ENCODE data around the gene SALL3. TPM values are rescaled to one million over a fixed set of nuclear protein-coding genes. Genes with fewer than 3 reads are reported as not detected.

SALL3 gene
- total RNA-seq, 2 donors from 2014 or later = 3.0 to 40.8 TPM

DNA sequence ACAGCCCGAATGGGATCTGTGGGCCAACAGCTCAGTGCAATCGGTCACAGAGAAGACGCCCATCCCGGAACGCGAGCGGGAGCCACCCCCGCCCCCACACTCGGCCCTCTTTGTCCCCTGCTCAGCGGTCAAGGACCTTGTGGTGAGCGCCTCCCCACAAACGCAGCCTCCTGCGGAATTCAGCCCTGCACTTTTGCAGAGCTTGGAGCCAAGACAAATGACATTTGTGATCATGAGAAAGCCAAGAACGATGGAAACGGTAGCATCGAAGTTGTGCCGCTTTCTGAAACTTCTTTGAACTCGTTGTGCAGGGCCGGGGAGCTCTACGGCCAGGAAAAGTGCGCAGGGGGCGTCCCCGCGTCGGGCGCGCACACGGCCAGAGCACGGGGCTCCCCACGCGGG, 6.7 kb upstream of the SALL3 start:
- intact Hi-C loops (cut with DNase I) = no loop called here
- Histone ChIP-seq H3K36me3 (no peaks in the 10 kb centered on the region), H3K27me3 (replicated peaks; ENCODE audit: insufficient read depth) (peaks cover 7% of the 10 kb centered on the region), H3K9me3 (no peaks in the 10 kb centered on the region), H3K4me1 (replicated peaks) (peaks cover 7% of the 10 kb centered on the region), H3K4me3 (no peak overlapping the region), H3K27ac (no peak overlapping the region)
- TF ChIP-seq, protein P1, sequence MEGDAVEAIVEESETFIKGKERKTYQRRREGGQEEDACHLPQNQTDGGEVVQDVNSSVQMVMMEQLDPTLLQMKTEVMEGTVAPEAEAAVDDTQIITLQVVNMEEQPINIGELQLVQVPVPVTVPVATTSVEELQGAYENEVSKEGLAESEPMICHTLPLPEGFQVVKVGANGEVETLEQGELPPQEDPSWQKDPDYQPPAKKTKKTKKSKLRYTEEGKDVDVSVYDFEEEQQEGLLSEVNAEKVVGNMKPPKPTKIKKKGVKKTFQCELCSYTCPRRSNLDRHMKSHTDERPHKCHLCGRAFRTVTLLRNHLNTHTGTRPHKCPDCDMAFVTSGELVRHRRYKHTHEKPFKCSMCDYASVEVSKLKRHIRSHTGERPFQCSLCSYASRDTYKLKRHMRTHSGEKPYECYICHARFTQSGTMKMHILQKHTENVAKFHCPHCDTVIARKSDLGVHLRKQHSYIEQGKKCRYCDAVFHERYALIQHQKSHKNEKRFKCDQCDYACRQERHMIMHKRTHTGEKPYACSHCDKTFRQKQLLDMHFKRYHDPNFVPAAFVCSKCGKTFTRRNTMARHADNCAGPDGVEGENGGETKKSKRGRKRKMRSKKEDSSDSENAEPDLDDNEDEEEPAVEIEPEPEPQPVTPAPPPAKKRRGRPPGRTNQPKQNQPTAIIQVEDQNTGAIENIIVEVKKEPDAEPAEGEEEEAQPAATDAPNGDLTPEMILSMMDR (IDR thresholded peaks at IDR 0.05) = no peak
- TF ChIP-seq POLR2AphosphoS5 (IDR thresholded peaks at IDR 0.05) (no peak), POLR2A (IDR thresholded peaks at IDR 0.05) (no peak)
- no peak for DNase-seq (ENCODE audit: low spot score)
- WGBS = 32% methylated on average over 31 of the region's 31 CpGs

DNA sequence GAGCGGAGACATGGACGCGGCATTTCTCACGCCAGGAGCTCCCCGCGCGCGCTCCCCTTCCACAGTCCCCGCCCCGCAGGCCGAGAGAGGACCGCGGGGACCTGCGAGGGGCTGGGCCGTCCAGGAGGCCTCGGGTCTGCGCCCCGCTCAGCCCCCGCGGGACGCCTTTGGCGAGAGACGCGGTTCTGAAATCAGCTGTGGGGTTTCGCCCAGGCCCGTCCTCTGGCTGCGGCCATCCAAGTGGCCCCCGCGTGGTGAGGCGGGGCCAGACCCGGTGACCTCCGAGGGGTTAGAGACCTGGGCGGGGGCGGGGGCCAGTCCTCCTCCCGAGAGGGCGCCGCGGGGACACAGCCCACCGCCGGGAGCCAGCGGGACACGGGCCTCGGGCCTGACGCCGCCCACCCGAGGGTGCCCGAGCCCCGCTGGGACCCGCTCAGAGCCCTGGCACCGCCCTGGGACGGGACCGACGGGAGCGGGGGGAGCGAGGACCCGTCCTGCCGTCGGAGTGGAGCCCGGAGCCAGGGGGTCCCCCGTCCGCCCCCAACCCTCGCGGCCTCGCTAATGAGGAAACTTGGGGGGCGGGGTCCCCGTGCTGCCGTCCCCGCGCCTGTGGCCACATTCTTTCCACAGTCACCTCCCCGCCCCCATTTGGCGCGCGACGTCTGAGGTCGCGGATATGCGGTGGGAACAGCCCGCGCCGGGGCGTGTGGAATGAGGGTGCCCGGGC, 6.1 kb upstream of the SALL3 start:
- WGBS = 4% methylated on average over 80 of the region's 82 CpGs
- peaks cover 7% of the 10 kb centered on the region for H3K4me1 ChIP-seq (replicated peaks)
- H3K27ac ChIP-seq = no peak overlapping the region
- H3K27me3 ChIP-seq (replicated peaks; ENCODE audit: insufficient read depth) = peaks cover 7% of the 10 kb centered on the region
- TF ChIP-seq POLR2A (IDR thresholded peaks at IDR 0.05) (no peak), POLR2AphosphoS5 (IDR thresholded peaks at IDR 0.05) (no peak)
- TF ChIP-seq, protein P1 (IDR thresholded peaks at IDR 0.05) = no peak
- no peaks in the 10 kb centered on the region for H3K9me3 ChIP-seq
- DNase-seq (ENCODE audit: low spot score) = no peak
- H3K36me3 ChIP-seq = no peaks in the 10 kb centered on the region
- H3K4me3 ChIP-seq = peak overlapping the region; percentile 20 to 35
- intact Hi-C loops (cut with DNase I) = no loop called here

DNA sequence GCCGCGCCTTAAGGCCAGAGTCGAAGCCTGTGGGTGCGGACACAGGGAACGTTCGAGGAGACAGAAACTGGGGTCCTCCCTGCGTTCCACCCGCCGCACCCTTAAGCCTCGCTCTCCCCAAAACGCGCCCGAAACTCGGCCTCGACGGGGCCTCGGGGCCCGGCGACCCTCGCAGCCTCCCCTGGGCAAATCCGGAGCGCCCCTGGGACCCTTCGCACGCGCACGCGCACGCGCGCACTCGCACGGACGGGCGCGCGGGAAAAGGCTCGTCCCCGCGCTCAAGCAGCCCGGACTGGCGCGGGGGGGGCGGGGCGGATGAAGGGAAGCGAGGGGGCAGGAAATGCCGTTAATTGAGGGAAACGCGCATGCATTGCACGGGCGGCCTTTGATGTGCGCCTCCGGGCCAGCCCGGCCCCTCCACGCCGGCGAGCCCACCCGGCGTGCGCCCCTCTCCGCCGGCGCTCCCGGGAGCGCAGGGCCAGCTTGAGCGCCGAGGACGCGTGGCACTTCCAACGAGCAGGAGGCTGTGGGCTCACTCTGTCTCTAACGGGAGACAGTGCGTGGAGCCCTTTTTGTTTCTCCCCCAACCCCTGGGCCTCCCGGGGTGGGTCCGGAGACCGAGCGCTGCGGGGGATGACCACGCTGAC, 5.4 kb upstream of the SALL3 start:
- no peak overlapping the region for H3K27ac ChIP-seq
- WGBS = 3% methylated on average over 45 of the region's 77 CpGs
- intact Hi-C loops (cut with DNase I) = no loop called here

DNA sequence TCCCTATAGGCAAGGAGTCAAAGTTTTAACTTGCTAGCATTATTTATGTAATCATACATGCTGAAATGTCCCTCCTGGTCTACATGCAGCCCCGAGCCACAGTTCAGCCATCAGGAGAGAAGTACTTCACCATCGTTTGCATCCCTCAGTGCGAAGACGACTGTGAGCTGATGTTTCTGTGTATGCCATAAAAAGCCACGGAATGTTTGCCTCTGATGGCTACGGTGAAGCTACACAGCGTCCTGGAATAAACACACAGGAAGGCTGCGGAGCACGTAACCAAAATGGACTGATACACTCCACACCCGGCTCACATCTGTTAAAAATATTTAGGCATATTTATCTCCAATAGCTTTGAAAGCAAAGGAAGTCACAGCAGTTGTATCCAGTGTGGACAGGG, 4.3 kb upstream of the SALL3 start:
- no peak for DNase-seq (ENCODE audit: low spot score)
- Histone ChIP-seq H3K36me3 (no peaks in the 10 kb centered on the region), H3K4me1 (replicated peaks) (peaks cover 7% of the 10 kb centered on the region), H3K27ac (no peak overlapping the region), H3K9me3 (no peaks in the 10 kb centered on the region), H3K4me3 (no peak overlapping the region), H3K27me3 (replicated peaks; ENCODE audit: insufficient read depth) (peaks cover 7% of the 10 kb centered on the region)
- intact Hi-C loops (cut with DNase I) = no loop called here
- TF ChIP-seq, protein P1 (IDR thresholded peaks at IDR 0.05) = no peak
- TF ChIP-seq POLR2AphosphoS5 (IDR thresholded peaks at IDR 0.05) (peak; percentile 27), POLR2A (IDR thresholded peaks at IDR 0.05) (no peak)
- WGBS = 8% methylated on average over 10 of the region's 10 CpGs

More for the DNA sequence above, 5.4 kb upstream of the SALL3 start:
- H3K9me3 ChIP-seq = no peaks in the 10 kb centered on the region
- peak overlapping the region; percentile 20 to 35 for H3K4me3 ChIP-seq
- H3K4me1 ChIP-seq (replicated peaks) = peaks cover 7% of the 10 kb centered on the region
- peaks cover 7% of the 10 kb centered on the region for H3K27me3 ChIP-seq (replicated peaks; ENCODE audit: insufficient read depth)
- H3K36me3 ChIP-seq = no peaks in the 10 kb centered on the region
- TF ChIP-seq, protein P1 (IDR thresholded peaks at IDR 0.05) = no peak
- DNase-seq (ENCODE audit: low spot score) = no peak
